ENCODE results near the gene EIF4E3.

Gene EIF4E3

DNA sequence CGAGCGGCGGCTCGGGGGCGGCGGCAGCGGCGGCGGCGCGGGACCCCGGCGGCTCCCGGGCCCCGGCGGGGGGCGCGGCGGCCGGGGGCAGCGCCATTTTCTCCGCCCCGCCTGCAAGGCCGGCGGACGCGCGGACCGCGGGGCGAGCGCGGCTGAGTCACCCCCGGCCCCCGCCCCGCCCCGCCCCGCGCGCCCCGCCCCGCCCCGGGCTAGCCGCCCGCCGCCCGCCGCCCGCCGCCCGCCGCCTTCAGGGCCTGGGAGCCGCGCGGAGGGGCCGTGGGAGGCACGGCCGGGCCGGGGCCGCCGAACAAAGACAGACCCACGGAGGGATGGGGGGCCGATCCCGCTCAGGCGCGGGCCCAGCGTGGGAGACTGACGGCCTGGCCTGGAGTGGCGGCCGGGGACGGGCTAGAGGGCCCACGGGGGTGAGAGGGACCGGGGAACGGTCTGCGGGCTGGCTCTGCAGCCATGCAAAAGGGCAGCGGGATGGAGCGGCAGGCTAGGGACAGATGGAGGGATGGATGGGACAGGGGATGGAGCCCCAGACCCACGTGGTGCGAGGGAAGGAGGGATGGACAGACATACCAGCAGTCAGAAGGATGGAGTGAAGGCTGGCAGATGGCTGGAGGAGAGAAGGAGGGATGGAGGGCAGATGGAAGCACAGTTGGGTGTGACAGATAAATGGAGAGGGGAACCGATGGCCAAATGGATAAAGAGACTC, at the start of gene EIF4E3:
Gene EIF4E3 (minus strand): TSS at position 132 of the 721 bp plus-strand sequence. CDS start 35 bp downstream, at position 97.
- CTCF ChIA-PET = no interaction called here
- peak; percentile 69 for DNase-seq (ENCODE audit: low spot score)
- H3K27ac ChIP-seq = peak within 1 kb of the TSS; percentile 21; the same call in 1 of the 2 replicates
- TF ChIP-seq, protein P1, sequence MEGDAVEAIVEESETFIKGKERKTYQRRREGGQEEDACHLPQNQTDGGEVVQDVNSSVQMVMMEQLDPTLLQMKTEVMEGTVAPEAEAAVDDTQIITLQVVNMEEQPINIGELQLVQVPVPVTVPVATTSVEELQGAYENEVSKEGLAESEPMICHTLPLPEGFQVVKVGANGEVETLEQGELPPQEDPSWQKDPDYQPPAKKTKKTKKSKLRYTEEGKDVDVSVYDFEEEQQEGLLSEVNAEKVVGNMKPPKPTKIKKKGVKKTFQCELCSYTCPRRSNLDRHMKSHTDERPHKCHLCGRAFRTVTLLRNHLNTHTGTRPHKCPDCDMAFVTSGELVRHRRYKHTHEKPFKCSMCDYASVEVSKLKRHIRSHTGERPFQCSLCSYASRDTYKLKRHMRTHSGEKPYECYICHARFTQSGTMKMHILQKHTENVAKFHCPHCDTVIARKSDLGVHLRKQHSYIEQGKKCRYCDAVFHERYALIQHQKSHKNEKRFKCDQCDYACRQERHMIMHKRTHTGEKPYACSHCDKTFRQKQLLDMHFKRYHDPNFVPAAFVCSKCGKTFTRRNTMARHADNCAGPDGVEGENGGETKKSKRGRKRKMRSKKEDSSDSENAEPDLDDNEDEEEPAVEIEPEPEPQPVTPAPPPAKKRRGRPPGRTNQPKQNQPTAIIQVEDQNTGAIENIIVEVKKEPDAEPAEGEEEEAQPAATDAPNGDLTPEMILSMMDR (conservative IDR thresholded peaks at IDR 0.05; ENCODE audit: low read depth) = no peak
- POLR2A ChIA-PET (ENCODE audit: low non-redundant PET) = no interaction called here

DNA sequence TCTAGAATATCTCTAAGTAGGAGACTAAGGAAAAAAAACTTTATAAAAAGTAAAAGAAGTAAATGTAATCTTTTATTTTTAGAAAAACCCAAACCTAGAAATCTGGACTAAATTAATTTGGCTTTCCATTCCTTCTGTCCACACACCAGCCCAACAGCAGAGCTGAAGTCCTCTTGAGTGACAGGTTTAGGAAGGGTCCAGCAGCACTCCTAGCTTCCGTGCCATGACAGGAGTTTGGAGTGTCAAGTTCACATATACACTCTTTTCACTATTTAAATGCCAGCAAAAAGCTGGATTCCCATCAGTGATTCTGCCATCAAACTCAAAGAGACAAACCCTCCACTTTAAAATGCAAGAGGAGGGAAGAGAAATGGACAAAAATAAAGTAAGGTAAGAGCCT, 46.7 kb upstream of the EIF4E3 start:
- H3K27ac ChIP-seq = no peak overlapping the region
- TF ChIP-seq, protein P1 (conservative IDR thresholded peaks at IDR 0.05; ENCODE audit: low read depth) = no peak
- POLR2A ChIA-PET (ENCODE audit: low non-redundant PET) = no interaction called here
- no peak for DNase-seq (ENCODE audit: low spot score)
- CTCF ChIA-PET = no interaction called here

DNA sequence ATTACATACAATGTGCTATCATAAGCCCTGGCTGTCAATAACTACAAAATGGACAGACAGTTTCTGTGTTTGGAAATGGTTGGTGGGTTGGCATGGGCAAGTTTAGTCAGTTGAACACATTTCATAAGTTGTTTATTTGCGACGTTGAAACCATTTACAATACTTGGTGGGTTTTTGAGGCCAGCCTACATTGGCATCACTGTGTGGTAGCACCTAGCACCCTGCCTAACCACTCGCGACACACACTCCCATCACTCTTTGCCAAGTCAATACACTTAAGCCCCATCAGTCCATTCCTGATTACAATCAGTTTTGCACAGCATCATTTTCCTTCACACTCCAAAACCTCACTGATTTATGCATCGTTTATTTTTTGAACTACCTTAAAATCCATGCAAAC, 45.9 kb upstream of the EIF4E3 start:
- H3K27ac ChIP-seq = no peak overlapping the region
- no peak for DNase-seq (ENCODE audit: low spot score)
- TF ChIP-seq, protein P1 (conservative IDR thresholded peaks at IDR 0.05; ENCODE audit: low read depth) = no peak
- POLR2A ChIA-PET (ENCODE audit: low non-redundant PET) = no interaction called here
- CTCF ChIA-PET = no interaction called here

DNA sequence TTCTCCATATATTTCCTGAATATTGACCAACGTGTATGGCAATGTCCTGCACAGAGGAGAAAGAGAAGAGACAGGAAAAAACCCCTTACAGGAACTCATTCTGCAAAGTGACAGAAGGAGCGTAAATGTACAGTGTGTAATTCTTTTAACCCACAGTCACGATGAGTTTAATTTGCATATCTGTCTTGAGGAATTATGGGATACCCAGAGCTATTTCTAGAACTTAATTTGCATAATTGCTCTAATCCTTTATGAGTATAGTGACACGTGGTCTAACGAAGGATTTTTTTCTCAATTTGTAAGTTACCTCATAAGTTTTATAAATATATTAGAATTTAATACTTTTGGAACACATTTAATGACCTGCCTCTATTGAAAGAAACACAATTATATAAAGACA, 38.2 kb upstream of the EIF4E3 start:
- POLR2A ChIA-PET (ENCODE audit: low non-redundant PET) = no interaction called here
- no peak overlapping the region for H3K27ac ChIP-seq
- TF ChIP-seq, protein P1 (conservative IDR thresholded peaks at IDR 0.05; ENCODE audit: low read depth) = no peak
- CTCF ChIA-PET = no interaction called here
- no peak for DNase-seq (ENCODE audit: low spot score)

DNA sequence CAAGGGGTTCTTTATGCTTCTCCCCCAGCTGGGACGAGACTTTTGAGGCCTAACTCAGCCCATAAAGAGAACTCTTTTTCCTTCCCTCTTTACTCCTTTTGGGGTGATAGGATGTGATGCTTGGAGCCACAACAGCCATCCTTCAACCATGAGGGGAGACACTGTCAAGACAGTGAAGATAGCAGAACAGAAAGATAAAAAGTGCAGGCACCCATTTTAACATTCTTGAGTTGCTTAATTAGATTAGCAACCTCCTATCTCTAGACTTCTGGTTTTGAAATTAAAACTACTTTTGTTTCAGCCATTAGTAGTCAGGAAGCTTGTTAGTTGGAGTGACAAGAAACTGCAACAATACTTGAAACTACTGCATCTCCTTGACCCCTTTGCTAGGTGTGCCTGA, 34.9 kb upstream of the EIF4E3 start:
- no peak for DNase-seq (ENCODE audit: low spot score)
- TF ChIP-seq, protein P1 (conservative IDR thresholded peaks at IDR 0.05; ENCODE audit: low read depth) = no peak
- CTCF ChIA-PET = no interaction called here
- POLR2A ChIA-PET (ENCODE audit: low non-redundant PET) = no interaction called here
- H3K27ac ChIP-seq = no peak overlapping the region

DNA sequence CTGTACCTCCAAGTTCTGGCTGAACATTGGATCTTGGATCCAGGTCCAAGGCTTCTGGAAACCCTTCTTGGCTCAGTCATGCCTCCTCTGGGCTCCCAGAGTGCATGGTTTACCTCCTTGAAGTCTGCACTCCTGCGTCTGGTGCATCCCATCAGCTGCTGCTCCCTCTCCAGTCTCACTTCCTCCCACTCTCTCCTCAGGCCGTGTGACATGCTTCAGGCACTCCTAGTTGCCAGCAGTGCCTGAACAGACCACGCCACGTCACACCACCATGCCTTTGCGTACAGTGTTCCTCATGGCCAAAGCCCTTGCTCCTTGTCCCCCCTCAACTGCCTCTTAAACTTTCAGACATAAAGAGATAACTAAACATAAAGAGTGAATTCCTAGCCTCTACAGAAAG, 34.2 kb upstream of the EIF4E3 start:
- ChIA-PET POLR2A (ENCODE audit: low non-redundant PET) (no interaction called here), CTCF (no interaction called here)
- no peak for DNase-seq (ENCODE audit: low spot score)
- TF ChIP-seq, protein P1 (conservative IDR thresholded peaks at IDR 0.05; ENCODE audit: low read depth) = no peak
- no peak overlapping the region for H3K27ac ChIP-seq
